Measurements from ENCODE around the gene ACSM3. TPM values are rescaled to one million over a fixed set of nuclear protein-coding genes. Genes with fewer than 3 reads are reported as not detected.
"Not testable (repeated sequence)": the region's sequence is repeated elsewhere in the genome, so short reads cannot be mapped to it uniquely, and the experiment has no call there.

Gene ACSM3
- total RNA-seq, 6 experiments from 2014 or later = 24.5 to 109 (median 57.9) TPM

GRCh38 chr16:20803561-20804214, 39.9 kb downstream of the ACSM3 start:
- no peaks in the 10 kb centered on the region for H3K9me3 ChIP-seq
- no peak for TF ChIP-seq CTCF (IDR thresholded peaks at IDR 0.05)
- no peak for TF ChIP-seq POLR2A (IDR thresholded peaks at IDR 0.05)
- H3K4me3 ChIP-seq = peak overlapping the region in 1 of 3 donors; percentile 14
- peaks cover 0 to 30% (median 12%) of the 10 kb centered on the region in 4 donors for H3K4me1 ChIP-seq
- WGBS (ENCODE audit: insufficient coverage, low coverage, low lambda C conversion rate, missing lambda C conversion rate) = 55% methylated on average over 7 of the region's 7 CpGs
- DNase-seq (no peak), ATAC-seq (peak in 2 of 4 donors; percentile 2 to 15)
- peaks cover 0 to 15% (median 0%) of the 10 kb centered on the region in 4 donors for H3K36me3 ChIP-seq
- H3K27ac ChIP-seq = peak overlapping the region in 2 of 3 donors; percentile 20 to 53
- intact Hi-C loops (cut with DNase I) = no loop called here
- no peaks in the 10 kb centered on the region for H3K27me3 ChIP-seq

GRCh38 chr16:20805684-20806167, 41.9 kb downstream of the ACSM3 start:
- H3K27me3 ChIP-seq; intact Hi-C loops (cut with DNase I); DNase-seq; H3K36me3 ChIP-seq; H3K9me3 ChIP-seq: not testable (repeated sequence)
- peak overlapping the region; percentile 63 to 91 (median 84) for H3K4me3 ChIP-seq
- peaks cover 0 to 30% (median 12%) of the 10 kb centered on the region in 4 donors for H3K4me1 ChIP-seq
- ATAC-seq = peak in 3 of 4 donors; percentile 2 to 4 (median 3)
- peak overlapping the region; percentile 68 to 86 (median 82) for H3K27ac ChIP-seq
- 5% methylated on average over 12 of the region's 12 CpGs for WGBS (ENCODE audit: insufficient coverage, low coverage, low lambda C conversion rate, missing lambda C conversion rate)

- ATAC-seq (peak; percentile 87 to 94 (median 91)), DNase-seq (peak; percentile 92 to 94 (median 94))
- Histone ChIP-seq H3K27me3 (no peaks in the 10 kb centered on the region), H3K27ac (peak within 1 kb of the TSS; percentile 68 to 86 (median 82)), H3K4me1 (peaks cover 0 to 30% (median 12%) of the 10 kb centered on the region in 4 donors), H3K4me3 (peak within 1 kb of the TSS; percentile 63 to 91 (median 84)), H3K36me3 (peaks cover 0 to under 1% (median 0%) of the 10 kb centered on the region in 4 donors), H3K9me3 (no peaks in the 10 kb centered on the region)
- TF ChIP-seq CTCF (IDR thresholded peaks at IDR 0.05) (peak in 3 of 4 donors; percentile 39 to 45 (median 43)), POLR2A (IDR thresholded peaks at IDR 0.05) (peak; percentile 82)
- intact Hi-C loops (cut with DNase I) = no loop called here
- WGBS (ENCODE audit: insufficient coverage, low coverage, low lambda C conversion rate, missing lambda C conversion rate) = 0% methylated on average over 18 of the region's 74 CpGs
Observed at GRCh38 chr16:20806168-20807050, 42.6 kb downstream of the ACSM3 start, which contains the start of the genes ERI2 and REXO5. Gene ERI2, minus strand, starts transcription at chr16:20806472. Its CDS starts 42 bp downstream, at chr16:20806430. Gene REXO5, plus strand, starts transcription at chr16:20806527. Its CDS starts 427 bp downstream, at chr16:20806954.

GRCh38 chr16:20807862-20808261, 44.0 kb downstream of the ACSM3 start:
- no peaks in the 10 kb centered on the region for H3K9me3 ChIP-seq
- WGBS (ENCODE audit: insufficient coverage, low coverage, low lambda C conversion rate, missing lambda C conversion rate) = 80% methylated on average over 5 of the region's 11 CpGs
- no peaks in the 10 kb centered on the region for H3K36me3 ChIP-seq
- peaks cover 0 to 26% (median 11%) of the 10 kb centered on the region in 4 donors for H3K4me1 ChIP-seq
- H3K27me3 ChIP-seq = no peaks in the 10 kb centered on the region
- H3K4me3 ChIP-seq = no peak overlapping the region
- DNase-seq = no peak
- no peak for TF ChIP-seq POLR2A (IDR thresholded peaks at IDR 0.05)
- no peak for TF ChIP-seq CTCF (IDR thresholded peaks at IDR 0.05)
- no peak overlapping the region for H3K27ac ChIP-seq
- ATAC-seq = no peak
- intact Hi-C loops (cut with DNase I) = no loop called here

Data from right lobe of liver (tissue), 6 donors.